ENCODE data around the gene CNBP. TPM values are rescaled to one million over a fixed set of nuclear protein-coding genes. Genes with fewer than 3 reads are reported as not detected.
"Not testable (repeated sequence)": the region's sequence is repeated elsewhere in the genome, so short reads cannot be mapped to it uniquely, and the experiment has no call there.

The CNBP gene
- total RNA-seq, 3 donors from 2014 or later = 223 to 353 (median 234) TPM

GRCh38 chr3:129139911-129140310 is 43.8 kb downstream of the CNBP start:
- Histone ChIP-seq H3K4me3 (no peak overlapping the region), H3K9me3 (no peaks in the 10 kb centered on the region), H3K36me3 (ENCODE audit: low read depth) (peaks cover 3% of the 10 kb centered on the region), H3K4me1 (ENCODE audit: low read depth) (no peaks in the 10 kb centered on the region)
- ATAC-seq (no peak), DNase-seq (no peak)
- intact Hi-C loops (cut with DNase I, micrococcal nuclease) = no loop called here
- TF ChIP-seq CTCF (IDR thresholded peaks at IDR 0.05) = no peak

GRCh38 chr3:129136275-129136674 is 47.4 kb downstream of the CNBP start:
- intact Hi-C loops (cut with DNase I, micrococcal nuclease); H3K4me1 ChIP-seq (ENCODE audit: low read depth); H3K36me3 ChIP-seq (ENCODE audit: low read depth): not testable (repeated sequence)

GRCh38 chr3:129132097-129132866 is 51.4 kb downstream of the CNBP start:
- ATAC-seq = no peak
- Histone ChIP-seq H3K36me3 (ENCODE audit: low read depth) (peaks cover 8% of the 10 kb centered on the region), H3K9me3 (no peaks in the 10 kb centered on the region), H3K4me3 (no peak overlapping the region), H3K4me1 (ENCODE audit: low read depth) (no peaks in the 10 kb centered on the region)
- DNase-seq = no peak
- intact Hi-C loops (cut with DNase I, micrococcal nuclease) = no loop called here
- TF ChIP-seq CTCF (IDR thresholded peaks at IDR 0.05) = no peak

More at GRCh38 chr3:129136275-129136674, 47.4 kb downstream of the CNBP start:
- not testable (repeated sequence) for H3K9me3 ChIP-seq, DNase-seq, ATAC-seq, H3K4me3 ChIP-seq

GRCh38 chr3:129131465-129132088 is 52.1 kb downstream of the CNBP start:
- intact Hi-C loops (cut with DNase I, micrococcal nuclease) = no loop called here
- H3K4me1 ChIP-seq (ENCODE audit: low read depth) = no peaks in the 10 kb centered on the region
- H3K9me3 ChIP-seq = no peaks in the 10 kb centered on the region
- no peak overlapping the region for H3K4me3 ChIP-seq
- no peak for ATAC-seq
- no peak for DNase-seq
- H3K36me3 ChIP-seq (ENCODE audit: low read depth) = peaks cover 8% of the 10 kb centered on the region
- no peak for TF ChIP-seq CTCF (IDR thresholded peaks at IDR 0.05)

GRCh38 chr3:129130291-129130813 is 53.3 kb downstream of the CNBP start:
- intact Hi-C loops (cut with DNase I, micrococcal nuclease) = no loop called here

More at GRCh38 chr3:129130291-129130813, 53.3 kb downstream of the CNBP start:
- ATAC-seq (no peak), DNase-seq (no peak)
- Histone ChIP-seq H3K36me3 (ENCODE audit: low read depth) (peaks cover 8% of the 10 kb centered on the region), H3K4me1 (ENCODE audit: low read depth) (no peaks in the 10 kb centered on the region), H3K9me3 (no peaks in the 10 kb centered on the region), H3K4me3 (no peak overlapping the region)
- TF ChIP-seq CTCF (IDR thresholded peaks at IDR 0.05) = no peak
